Measurements from ENCODE around the gene INTS2.
"Not testable (repeated sequence)": the region's sequence is repeated elsewhere in the genome, so short reads cannot be mapped to it uniquely, and the experiment has no call there.

Gene INTS2

DNA sequence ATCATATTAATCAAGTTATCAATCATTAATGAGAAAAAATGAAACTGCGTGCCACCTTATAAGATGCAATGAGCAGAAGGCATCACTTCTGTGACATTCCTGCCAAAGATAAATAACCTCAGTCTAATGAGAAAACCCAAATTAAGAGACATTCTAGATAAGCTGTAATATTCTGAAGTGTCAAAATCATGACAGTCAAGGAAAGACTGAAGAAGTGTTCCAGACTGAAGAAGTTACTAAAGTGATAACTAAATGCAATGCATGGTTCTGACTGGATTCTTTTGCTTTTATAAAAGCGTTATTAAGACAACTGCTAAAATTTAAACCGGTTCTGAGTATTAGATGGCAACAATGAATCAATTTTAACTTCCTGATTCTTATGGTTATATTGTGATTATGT lies 95.3 kb downstream of the INTS2 start:
- no peak for DNase-seq (ENCODE audit: low read depth)
- H3K4me3 ChIP-seq (ENCODE audit: low read depth, low read length) = no peak overlapping the region
- TF ChIP-seq, protein P1, sequence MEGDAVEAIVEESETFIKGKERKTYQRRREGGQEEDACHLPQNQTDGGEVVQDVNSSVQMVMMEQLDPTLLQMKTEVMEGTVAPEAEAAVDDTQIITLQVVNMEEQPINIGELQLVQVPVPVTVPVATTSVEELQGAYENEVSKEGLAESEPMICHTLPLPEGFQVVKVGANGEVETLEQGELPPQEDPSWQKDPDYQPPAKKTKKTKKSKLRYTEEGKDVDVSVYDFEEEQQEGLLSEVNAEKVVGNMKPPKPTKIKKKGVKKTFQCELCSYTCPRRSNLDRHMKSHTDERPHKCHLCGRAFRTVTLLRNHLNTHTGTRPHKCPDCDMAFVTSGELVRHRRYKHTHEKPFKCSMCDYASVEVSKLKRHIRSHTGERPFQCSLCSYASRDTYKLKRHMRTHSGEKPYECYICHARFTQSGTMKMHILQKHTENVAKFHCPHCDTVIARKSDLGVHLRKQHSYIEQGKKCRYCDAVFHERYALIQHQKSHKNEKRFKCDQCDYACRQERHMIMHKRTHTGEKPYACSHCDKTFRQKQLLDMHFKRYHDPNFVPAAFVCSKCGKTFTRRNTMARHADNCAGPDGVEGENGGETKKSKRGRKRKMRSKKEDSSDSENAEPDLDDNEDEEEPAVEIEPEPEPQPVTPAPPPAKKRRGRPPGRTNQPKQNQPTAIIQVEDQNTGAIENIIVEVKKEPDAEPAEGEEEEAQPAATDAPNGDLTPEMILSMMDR (IDR thresholded peaks at IDR 0.05; ENCODE audit: low read depth, low read length, missing control alignments) = no peak

DNA sequence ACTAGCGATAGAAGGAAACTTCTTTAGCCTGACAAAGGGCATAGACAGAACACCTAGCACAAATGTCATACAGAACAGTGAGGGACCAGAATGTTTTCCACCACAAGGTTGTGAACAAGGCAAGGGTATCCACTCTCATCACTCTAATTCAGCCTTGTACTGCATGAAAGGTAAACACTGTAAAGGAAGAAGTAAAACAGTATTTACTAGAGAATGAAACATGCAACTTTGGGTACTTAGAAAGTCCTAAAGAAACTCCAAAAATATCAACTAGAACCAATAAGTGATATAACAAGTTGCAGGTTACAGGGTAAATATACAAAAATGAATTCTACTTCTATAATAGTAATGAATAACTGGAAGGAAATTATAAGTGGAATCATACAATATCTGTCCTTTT lies 96.7 kb downstream of the INTS2 start:
- H3K4me3 ChIP-seq (ENCODE audit: low read depth, low read length) = no peak overlapping the region
- TF ChIP-seq, protein P1 (IDR thresholded peaks at IDR 0.05; ENCODE audit: low read depth, low read length, missing control alignments) = no peak
- no peak for DNase-seq (ENCODE audit: low read depth)

DNA sequence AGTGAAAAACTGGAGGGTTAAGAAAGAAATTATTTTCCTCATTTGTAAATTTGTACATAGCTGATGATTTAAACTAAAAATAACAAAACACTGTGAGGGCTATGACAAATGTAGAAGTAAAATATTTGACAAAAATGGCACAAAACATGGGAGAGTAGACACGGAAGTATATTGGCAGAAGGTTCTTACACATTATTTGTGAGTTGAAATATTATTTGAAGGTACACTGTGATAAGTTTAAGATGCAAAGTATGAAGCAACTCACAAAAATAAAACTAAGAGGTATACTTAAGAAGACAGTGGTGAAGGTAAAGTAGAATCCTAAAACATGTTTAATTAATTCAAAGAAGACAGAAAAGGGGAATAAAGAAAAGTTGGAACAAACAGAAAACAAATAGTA lies 99.1 kb downstream of the INTS2 start:
- H3K4me3 ChIP-seq (ENCODE audit: low read depth, low read length) = no peak overlapping the region
- TF ChIP-seq, protein P1 (IDR thresholded peaks at IDR 0.05; ENCODE audit: low read depth, low read length, missing control alignments) = no peak
- DNase-seq (ENCODE audit: low read depth) = no peak

DNA sequence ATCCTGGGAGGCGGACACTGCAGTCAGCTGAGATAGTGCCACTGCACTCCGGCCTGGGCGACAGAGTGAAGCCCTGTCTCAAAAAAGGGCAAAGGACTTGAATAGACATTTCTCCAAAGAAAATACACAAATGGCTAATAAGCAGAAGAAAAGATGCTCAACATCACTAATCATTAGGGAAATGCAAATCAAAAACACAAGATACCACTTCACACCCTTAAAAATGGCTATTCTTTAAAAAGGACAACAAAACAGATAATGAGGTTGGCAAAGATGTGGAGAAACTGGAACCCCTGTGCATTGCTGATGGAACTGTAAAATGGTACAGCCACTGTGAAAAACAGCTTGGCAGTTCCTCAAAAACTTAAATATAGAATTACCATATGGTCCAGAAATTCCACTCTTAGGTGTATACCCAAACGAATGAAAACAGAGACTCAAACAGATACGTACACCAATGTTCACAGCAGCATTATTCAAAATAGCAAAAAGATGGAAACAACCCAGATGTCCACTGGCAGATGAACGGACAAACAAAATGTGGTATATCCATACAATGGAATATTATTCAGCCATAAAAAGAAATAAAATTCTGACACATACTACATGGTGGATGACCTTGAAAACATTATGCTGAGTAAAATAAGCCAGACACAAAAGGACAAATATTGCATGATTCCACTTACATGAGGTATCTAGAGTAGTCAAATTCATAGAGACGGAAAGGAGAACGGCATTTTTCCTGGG lies 100.0 kb downstream of the INTS2 start:
- no peak overlapping the region for H3K4me3 ChIP-seq (ENCODE audit: low read depth, low read length)
- TF ChIP-seq, protein P1 (IDR thresholded peaks at IDR 0.05; ENCODE audit: low read depth, low read length, missing control alignments) = no peak
- no peak for DNase-seq (ENCODE audit: low read depth)

DNA sequence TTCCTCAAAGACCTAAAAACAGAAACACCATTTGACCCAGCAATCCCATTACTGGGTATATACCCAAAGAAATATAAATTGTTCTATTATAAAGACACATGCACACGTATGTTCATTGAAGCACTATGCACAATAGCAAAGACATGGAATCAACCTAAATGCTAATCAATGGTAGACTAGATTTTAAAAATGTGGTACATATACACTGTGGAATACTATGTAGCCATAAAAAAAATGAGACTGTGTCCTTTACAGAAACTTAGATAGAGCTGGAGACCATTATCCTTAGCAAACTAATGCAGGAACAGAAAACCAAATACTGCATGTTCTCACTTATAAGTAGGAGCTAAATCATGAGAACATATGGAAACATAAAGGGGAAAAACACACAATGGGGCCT lies 100.9 kb downstream of the INTS2 start:
- not testable (repeated sequence) for H3K4me3 ChIP-seq (ENCODE audit: low read depth, low read length); DNase-seq (ENCODE audit: low read depth)

DNA sequence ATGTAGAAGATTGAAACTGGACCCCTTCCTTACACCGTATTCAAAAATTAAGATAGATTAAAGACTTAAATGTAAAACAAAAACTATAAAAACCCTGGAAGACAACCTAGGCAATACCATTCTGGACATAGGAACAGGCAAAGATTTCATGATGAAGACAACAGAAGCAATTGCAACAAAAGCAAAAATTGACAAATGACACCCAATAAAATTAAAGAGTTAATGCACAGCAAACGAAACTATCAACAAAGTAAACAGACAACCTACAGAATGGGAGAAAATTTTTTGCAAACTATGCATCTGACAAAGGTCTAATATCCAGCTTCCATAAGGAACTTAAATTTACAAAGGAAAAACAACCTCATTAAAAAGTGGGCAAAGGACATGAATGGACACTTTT lies 101.6 kb downstream of the INTS2 start:
- not testable (repeated sequence) for H3K4me3 ChIP-seq (ENCODE audit: low read depth, low read length); DNase-seq (ENCODE audit: low read depth)

DNA sequence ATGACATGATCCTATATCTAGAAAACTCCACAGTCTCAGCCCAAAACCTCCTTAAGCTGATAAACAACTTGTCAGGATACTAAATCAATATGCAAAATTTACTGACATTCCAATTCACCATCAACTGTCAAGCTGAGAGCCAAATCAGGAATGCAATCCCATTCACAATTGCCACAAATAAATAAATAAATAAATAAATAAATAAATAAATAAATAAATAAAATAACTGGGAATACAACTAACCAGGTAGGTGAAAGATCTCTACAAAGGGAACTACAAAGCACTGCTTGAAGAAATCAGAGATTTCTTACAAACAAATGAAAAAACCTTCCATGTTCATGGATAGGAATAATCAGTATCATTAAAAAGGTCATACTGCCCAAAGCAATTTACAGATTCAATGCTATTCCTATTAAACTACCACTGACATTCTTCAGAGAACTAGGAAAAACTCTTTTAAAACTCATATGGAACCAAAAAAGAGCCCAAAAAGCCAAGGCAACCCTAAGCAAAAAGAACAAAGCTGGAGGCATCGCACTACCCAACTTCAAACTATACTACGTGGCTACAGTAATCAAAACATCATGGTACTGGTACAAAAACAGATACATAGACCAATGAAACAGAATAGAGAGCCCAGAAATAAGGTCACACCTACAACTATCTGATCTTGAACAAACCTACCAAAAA lies 102.2 kb downstream of the INTS2 start:
- TF ChIP-seq, protein P1 (IDR thresholded peaks at IDR 0.05; ENCODE audit: low read depth, low read length, missing control alignments) = no peak
- no peak overlapping the region for H3K4me3 ChIP-seq (ENCODE audit: low read depth, low read length)
- DNase-seq (ENCODE audit: low read depth) = no peak
